Activated naive CD4-positive, alpha-beta T cell treated with Interleukin-2 at 50 U/mL for 16 hours (primary cell): ENCODE results near the gene BLID.

Source experiments
- DNase-seq: peaks from one replicate; pipeline ENCODE4 v3.0.0-alpha.2; 2020

BLID gene

DNA sequence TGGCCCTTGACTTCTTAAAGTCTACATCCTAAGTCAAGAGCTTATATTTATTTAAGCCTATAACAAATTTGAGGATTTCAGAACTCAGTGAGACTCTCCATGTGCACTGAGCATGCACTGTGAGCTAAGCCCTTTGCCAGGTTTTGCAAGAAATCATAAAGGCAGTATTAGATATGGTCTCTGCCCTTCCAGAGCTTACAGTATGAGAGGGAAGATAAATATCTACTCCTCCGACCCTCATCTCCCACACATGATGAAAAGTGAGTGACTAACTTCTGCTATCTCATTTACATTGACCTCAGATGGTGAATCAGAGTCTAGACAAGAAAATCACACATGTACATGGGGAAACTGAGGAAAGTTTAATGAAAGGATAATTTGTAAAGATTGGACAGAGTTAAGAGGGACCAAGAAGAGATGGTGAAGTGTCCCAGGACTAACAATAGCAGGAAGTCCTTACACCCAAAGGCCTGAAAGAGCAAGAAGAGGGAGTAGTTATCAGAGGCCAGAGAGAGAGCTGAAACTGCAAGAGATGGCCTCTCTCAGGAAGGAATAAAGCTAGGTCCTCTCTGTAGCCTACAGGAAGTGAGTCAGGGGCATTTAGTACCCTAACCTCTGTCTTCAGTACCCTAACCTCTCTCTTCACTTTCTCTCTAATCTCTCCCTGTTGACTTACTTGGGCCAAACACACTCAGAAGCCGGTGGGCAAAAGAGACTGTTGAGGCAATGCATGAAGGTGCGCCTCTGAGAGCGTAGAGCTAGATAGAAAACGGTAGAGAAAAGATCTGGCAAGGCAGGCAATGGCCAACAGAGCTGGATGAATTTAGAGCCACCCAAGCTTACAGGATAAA lies 23.0 kb upstream of the BLID start:
- no peak for DNase-seq

DNA sequence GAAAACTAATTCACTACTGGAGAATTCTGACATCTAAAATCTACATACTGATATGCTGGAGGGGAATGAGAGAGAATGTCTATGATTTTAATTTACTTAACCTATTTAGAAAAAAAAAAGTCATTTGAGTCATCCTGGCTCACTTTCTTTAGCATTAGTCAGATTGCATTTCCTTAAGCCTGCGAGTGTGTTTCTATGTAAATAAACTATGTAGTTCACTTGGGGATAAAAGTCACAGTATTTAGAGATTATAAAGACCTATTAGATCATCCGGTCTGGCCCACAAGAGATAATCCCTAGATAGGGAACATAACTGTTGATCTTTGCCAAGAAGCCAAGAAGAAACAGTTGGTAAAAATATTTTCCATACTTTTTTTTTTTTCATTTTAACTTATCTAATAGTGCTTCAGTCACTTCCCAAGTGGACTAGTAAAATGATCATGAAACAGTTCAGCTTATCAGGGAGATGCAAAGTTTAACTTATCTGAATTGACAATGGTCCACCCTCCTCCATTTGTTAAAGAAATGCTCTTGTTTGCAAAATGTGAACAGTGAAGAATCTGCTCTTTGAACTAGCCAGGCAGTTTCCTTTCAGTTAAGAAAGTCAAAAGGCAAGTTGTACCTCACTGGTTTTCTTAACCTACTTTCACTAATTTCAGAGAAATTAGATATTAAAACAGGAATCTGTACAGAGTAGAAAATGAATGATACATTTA lies 21.2 kb upstream of the BLID start:
- DNase-seq, result no peak

DNA sequence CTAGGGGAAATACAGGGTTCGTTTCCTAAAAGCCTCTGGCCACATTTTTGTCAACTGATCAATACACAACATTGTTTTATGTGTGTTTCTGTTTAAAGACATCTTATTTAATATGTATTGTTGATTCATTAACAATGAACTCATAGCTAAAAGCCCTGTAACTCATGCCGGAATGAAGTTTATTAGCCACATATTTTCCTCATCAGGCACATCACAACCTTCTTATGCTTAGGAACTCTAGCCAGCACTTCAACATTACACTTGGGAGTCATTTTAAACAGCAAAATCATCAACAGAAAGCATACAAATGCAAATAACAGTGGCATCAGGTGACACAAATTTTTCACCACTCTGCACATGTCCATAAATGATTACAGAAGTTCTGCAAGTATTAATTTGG lies 15.1 kb upstream of the BLID start:
- no peak for DNase-seq

DNA sequence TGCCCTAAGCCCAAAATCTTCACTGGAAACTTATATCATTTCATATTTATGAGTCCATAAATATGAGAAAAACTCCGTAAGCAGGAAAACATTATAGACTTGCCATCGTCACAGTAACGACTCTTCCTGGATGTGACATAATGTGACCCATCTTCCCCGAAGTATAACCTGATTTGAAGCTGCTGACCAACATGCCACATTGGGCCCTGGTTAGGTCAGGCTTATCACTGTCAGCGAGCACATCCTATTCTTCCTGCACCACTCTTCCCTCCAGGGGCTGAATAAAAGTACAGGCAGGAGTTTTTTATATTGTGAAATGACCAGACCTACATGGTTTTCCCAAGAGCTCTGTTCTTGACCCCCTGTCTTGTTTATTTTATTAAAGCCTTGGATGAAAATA lies 12.1 kb upstream of the BLID start:
- no peak for DNase-seq

DNA sequence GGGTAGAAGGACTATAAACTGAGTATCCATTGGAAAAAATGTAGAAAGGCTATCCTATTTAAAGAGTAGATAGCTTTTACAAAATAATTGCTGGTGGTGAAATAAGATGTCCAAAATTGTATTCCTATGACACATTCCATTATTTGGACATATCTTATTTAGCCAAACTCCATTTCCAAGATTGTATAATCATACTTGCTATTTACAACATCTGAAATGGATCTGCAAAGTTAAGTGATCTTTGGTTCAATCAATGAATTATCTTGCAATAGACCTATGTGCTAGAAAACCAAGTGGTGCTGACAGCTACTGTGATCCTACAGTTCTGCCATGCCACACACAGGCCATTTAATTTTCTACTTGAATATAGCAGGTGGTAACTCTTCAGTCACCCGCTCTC lies 11.0 kb upstream of the BLID start:
- DNase-seq, result no peak

- no peak for DNase-seq
These were observed 10.1 kb upstream of the BLID start for GRCh38 chr11:122126024-122126688.

GRCh38 chr11:122123263-122123929 lies 7.4 kb upstream of the BLID start:
- no peak for DNase-seq

DNA sequence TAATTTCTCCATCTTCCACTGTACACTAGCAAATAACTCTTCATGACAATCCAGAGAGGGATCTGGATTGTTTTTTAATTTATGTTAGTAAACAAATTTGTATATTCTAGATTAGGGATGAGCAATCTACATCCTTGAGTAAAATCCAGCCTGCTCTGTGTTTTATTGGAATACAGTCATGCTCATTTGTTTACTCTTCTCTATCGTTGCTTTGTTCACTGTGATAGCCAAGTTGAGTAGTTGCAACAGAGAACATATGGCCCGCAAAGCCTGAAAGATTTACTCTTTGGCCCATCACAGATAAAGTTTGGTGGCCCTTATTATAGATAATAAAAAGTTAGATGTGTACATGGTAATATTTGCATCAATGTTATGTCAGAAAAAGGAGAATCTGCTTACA lies 6.2 kb upstream of the BLID start:
- no peak for DNase-seq

DNA sequence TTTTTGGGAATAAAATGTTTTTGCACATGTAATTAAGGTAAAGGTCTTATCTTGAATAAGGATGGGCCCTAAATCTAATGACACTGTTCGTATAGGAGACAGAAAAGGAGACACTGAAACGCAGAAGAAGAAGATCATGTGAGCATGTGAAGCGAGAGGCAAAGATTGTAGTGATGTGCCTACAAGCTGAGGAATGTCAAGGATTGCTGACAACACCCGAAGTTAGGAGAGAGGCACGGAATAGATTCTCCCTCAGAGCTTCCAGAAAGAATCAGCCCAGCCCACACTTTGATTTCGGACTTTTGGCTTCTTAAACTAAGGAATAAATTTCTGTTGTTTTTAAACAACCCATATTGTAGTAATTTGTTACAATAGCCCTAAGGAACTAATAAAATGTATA lies 4.1 kb upstream of the BLID start:
- DNase-seq, result no peak

GRCh38 chr11:122116591-122116990 lies 576 bp upstream of the BLID start:
- no peak for DNase-seq

GRCh38 chr11:122114976-122115375 lies 1.0 kb downstream of the BLID start:
- DNase-seq, result no peak

DNA sequence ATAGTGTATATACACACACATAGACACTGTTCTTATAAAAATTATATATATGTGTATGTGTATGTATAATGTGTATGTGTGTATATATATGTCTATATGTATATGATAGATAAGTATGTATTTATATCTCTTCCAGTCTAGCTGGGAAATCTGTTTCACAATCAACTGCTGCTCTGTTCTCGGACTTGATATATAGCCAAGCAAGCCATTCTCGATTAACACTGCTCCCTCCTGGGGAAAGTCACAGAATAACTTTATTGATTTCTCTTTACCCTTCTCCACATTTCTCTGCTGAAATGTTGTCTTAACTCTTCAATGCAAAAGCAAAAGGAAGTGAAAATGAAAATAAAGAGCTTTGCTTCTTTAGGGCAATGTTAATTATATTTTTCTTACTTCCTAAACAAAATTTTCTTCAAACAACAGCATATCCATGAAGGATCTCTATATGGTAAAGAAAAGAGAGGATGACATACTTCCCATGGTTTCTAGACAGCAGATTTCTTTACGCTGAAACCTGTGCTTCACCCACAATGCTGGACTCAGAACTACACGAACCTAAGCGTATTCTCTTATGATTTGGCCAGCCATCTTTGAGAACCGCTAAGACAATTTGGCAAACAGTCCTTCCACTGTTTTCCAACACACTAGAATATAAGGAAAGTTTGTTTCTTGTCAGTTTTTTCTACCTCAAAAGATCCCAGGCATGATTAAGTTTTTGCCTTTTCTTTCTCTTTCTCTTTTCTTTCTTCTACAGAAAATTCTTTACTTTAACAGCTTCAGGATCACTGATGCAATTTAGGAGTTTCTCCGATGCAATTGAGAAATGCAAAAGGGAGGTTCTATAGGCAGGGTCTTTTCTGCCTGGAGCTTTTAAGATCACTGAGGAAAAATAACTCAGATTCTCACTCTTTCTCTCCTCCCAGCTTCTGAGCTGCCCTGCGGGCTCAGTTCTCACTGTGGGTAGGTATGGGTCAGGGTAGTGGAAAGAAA lies 1.9 kb downstream of the BLID start:
- no peak for DNase-seq

GRCh38 chr11:122112470-122113365 lies 3.3 kb downstream of the BLID start:
- DNase-seq, result no peak

DNA sequence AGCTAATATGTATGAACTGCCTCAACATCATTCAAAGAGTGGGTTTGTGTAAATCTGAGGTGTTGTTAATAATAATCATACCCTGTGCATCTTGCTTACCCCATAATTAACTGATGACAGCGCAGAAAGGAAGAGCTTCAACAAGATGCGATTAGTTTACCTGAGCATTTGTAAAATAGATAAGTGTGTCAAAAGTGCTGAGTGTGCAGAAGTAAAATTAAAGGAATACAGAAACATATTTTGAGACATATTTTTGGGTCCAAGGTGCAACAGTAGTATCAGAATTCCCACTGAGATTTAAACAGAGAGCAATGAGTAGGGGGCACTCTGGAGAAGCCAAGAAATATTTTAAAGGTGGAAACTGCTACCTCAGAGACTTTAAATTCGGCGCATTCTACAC lies 6.1 kb downstream of the BLID start:
- no peak for DNase-seq

GRCh38 chr11:122108828-122109227 lies 7.2 kb downstream of the BLID start:
- DNase-seq, result no peak

DNA sequence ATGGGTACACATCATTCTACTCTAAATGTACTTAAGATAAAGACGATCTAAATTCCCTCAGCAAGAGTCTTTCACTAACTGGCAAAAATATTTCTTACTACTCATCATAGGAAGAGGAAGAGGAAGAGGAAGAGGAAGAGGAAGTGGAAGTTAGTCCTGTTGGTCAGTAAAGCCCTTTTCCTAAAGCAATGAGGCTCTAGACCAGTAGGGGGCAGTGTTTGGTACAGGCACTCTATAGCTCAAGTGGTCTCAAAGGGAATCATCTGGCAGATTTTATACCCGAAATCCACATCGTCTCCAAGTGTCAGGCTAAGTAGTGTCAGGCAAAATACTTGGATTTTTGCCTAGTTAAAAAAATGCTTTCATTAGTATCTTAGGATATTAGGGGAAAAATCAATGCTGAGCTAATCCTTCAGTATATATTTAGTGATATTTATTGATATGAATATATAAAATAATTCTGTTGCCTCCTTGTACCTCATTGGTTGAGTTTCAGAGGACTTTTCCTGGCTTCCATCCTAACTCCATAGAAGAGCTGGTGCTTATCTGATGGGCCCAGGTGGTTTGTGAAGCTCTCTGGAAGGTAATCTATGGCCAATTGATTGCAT lies 7.7 kb downstream of the BLID start:
- no peak for DNase-seq

DNA sequence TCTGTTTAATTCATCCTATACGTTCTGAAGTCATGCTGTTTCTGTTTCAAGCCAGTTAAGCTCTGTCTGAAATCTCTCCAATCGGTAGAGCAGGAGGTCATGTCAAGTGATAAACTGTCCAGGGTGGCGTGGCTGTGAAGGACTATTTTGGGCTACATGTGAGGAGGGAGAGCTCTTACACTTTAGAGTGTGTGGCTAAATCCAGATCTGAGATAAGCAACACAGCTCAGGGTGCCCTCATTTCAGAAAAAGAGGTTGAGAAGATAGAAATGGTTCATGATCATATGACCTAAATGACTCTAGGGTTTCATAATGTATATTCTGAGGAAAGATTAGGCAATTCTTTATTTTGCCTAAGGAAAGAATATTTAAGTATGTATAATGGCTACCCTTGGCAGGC lies 8.4 kb downstream of the BLID start:
- DNase-seq, result no peak

DNA sequence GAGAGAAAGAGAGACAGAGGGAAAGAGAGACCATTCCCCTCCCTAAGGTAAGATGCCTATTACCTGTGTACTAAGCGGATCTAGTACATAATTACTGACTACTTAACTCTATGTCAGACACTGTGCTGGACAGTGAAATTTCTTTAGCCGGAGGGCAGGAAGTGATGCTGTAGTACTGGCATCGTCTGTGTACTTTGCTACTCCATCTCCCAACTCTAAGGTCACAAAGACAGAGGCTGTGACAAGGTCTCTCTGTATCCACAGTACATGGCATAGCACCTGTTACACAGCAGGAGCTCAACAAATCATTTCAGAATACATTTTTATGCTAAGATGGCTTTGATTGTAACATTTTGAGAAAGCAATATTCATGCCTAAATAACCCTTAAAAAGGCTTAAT lies 9.0 kb downstream of the BLID start:
- DNase-seq, result no peak

DNA sequence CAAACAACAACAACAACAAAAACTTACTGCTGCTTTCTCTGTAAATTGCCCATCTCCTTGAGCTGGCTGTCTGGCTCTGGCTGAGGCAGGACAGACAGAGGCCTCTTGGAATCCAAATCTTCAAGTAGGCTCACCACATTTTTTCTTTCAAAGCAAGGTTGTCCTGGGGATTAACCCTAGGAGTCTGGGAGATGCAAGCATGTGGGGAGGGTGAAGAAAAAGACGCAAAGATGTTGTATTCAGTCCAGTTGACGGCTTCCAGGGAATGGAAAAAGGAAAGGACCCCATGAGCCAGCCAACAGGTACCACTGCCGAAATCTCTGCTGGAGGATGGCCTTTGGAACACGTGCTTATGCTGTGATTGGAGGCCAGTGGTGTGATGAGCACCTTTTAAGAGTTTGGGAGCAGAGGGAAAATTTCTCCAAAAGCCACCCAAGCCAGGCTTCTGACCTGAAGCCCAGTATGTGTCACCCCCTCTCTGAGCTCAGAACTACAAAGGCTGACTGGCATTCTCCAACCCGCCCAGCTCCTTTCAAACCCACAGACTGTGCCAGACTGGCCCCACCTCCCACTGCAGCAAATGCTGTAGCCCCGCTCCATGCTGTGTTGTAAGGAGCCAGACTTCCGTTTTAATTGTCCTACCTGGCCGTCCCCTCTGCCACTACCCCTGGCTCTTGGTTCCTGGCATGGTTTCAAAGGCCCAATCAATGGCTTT lies 10.8 kb downstream of the BLID start:
- no peak for DNase-seq

- DNase-seq, result no peak
These were observed 11.7 kb downstream of the BLID start for GRCh38 chr11:122104341-122104740.
